Measurements from ENCODE around the gene CCDC70.
"Not testable (repeated sequence)": the region's sequence is repeated elsewhere in the genome, so short reads cannot be mapped to it uniquely, and the experiment has no call there.

CCDC70 gene

DNA sequence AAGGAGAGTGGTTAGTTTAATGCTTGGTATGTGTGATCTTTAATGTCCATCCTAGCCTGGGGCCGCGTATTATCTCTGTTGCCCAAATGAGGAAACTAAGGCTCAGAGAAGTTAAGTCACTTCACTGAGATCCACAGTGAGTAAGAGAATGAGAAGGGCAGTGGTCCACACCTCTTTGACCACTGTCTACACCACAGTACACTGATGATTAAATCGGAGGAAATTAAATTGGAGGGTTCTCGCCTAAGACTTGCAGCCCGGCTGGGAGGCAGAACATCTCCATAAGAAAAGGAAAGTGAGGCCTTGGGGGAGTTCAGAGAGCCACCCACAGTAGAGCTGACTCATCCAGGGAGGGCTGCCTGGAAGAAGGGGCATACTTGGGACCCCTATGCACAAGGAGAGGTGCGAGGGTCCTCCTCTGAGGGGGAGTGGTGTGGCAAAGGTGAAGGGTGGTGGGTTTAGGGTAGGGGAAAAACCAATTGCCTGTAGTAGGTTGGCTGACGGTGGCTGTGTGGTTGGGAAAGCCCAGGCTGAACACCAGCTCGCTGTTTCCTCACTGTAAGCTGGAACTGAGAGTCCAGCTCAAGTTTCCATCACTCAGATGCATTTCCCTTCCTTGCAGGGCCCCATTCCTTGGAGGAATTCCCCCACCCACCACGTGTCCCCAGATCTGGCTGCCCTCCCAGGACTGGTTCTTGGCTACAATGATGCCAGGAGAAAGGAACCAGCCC lies 42.8 kb upstream of the CCDC70 start:
- no peak for DNase-seq (ENCODE audit: extremely low read depth, low read depth)

DNA sequence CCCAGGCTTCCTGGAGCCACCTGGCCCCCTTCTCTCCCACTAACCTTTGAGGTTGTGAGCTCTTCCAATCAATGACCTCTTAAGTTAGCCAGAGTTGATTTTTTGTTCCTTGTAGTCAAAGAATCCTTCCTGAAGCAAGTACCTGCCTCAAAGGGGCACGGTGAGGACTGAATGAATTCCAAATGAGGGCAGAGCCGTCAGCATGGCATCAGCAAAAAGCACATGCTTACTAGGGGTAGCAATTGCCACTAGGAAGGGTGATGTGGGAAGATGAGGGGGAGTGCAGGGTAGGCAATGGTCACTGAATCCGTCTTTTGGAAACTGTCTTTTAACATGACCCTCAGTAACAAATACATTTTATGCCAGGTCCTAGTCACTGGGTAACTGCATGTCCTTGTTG lies 42.2 kb upstream of the CCDC70 start:
- TF ChIP-seq CTCF (IDR thresholded peaks at IDR 0.05; ENCODE audit: low read depth, low read length) = no peak
- no peak for DNase-seq (ENCODE audit: extremely low read depth, low read depth)

More for the DNA sequence above, 42.8 kb upstream of the CCDC70 start:
- TF ChIP-seq CTCF (IDR thresholded peaks at IDR 0.05; ENCODE audit: low read depth, low read length) = no peak

DNA sequence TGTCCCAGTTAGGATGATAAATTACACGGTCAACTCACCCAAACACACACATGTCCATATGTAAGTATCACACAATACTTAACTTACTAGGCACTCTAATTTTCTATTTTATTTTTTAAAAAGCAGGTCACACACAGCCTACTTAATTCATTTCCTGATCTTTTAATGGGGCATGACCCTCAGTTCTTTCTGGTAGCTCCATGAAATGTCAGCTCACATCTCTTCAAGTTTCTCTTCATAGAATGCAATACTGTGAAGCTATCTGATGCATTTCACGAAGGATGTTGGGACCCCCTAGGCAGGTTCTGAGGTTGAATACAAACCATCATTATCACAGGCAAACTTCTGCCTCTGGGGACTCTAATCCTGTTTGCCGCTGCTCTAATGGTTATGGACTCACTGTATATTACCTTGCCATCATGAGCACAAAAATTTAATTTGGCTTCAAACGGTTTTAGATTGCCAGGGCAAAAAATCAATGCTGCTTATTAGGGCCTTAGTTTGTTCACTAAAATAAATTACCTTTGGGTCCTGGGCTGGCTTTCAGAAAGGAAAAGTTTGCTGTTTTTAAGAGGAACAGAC lies 41.7 kb upstream of the CCDC70 start:
- TF ChIP-seq CTCF (IDR thresholded peaks at IDR 0.05; ENCODE audit: low read depth, low read length) = no peak
- DNase-seq (ENCODE audit: extremely low read depth, low read depth) = no peak

DNA sequence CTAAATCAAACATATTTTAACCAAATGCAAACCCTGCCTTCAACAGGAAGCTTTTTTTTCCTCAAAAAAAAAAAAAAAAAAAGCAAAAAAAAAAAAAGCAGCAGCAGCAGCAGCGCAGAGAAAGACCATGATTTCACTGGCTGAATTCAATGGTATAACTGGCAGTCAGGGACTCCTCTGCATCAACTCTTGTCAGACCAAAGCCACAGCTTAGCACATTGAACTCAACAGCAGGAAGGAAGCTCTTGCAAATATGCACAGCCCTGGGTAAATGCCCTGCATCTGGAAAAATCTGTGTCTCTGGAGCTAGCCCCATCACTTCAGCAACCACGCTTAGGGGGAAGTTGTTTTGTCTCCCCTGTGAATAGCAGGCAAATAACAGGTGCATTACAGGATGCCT lies 40.2 kb upstream of the CCDC70 start:
- no peak for TF ChIP-seq CTCF (IDR thresholded peaks at IDR 0.05; ENCODE audit: low read depth, low read length)
- DNase-seq (ENCODE audit: extremely low read depth, low read depth) = no peak

- DNase-seq (ENCODE audit: extremely low read depth, low read depth) = no peak
- TF ChIP-seq CTCF (IDR thresholded peaks at IDR 0.05; ENCODE audit: low read depth, low read length) = no peak
These were observed 39.5 kb upstream of the CCDC70 start for GRCh38 chr13:51822106-51822815.

DNA sequence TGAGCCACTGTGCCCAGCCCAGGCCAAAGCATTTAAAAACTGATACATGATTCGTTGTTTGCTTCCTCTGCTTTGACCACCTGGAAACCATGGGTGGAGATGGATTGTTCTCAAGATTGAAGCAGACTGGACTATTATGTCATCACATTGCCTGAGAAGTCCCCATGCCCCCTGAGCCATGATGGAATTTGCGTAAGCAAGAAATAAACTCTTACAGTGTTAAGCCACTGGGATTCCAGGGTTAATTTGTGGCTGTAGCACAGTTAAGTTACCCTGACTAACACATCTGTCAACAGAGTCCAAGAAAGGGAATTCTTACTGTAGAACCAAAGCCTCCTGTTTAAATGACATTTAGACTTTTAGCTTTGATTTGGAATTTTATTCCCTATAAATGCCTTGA lies 38.4 kb upstream of the CCDC70 start:
- no peak for DNase-seq (ENCODE audit: extremely low read depth, low read depth)
- no peak for TF ChIP-seq CTCF (IDR thresholded peaks at IDR 0.05; ENCODE audit: low read depth, low read length)

- TF ChIP-seq CTCF (IDR thresholded peaks at IDR 0.05; ENCODE audit: low read depth, low read length) = no peak
- DNase-seq (ENCODE audit: extremely low read depth, low read depth) = no peak
These were observed 37.9 kb upstream of the CCDC70 start for GRCh38 chr13:51823863-51824262.

GRCh38 chr13:51824712-51825111 lies 37.1 kb upstream of the CCDC70 start:
- DNase-seq (ENCODE audit: extremely low read depth, low read depth) = not testable (repeated sequence)

All from AG09319 (cell line).